Heart left ventricle (tissue), 16 donors: ENCODE measurements around the gene APCDD1. TPM values are rescaled to one million over a fixed set of nuclear protein-coding genes. Genes with fewer than 3 reads are reported as not detected.

ENCODE experiments used
- ATAC-seq, 4 donors: fragments of 200-7000 bp; cut with Tn5 transposase; one replicate each; pipeline ENCODE4 v1.9.1; 2020 to 2022; ENCODE audit warnings: moderate library complexity in 4 of 4, mild to moderate bottlenecking in 3 of 4, moderate number of reproducible peaks in 1 of 4
- DNase-seq, 5 donors: peaks; one replicate each; pipeline ENCODE4 v3.0.0-alpha.2; 2020
- H3K27ac ChIP-seq, 12 donors: fragments of 200-600 bp; sonication (generic) in 4 of 12; one replicate each; pipeline versions ENCODE4 v1.5.0 to v1.8.0; 2016 to 2022; ENCODE audit warnings: mild to moderate bottlenecking in 2 of 12
- H3K27me3 ChIP-seq, 9 donors: fragments of 200-600 bp; sonication (generic) in 2 of 9; one replicate each; pipeline versions ENCODE4 v1.5.1 to v1.8.0; 2016 to 2022; ENCODE audit warnings: mild to moderate bottlenecking in 3 of 9
- H3K36me3 ChIP-seq, 9 donors: fragments of 200-600 bp; sonication (generic) in 2 of 9; one replicate each; pipeline versions ENCODE4 v1.5.0 to v1.8.0; 2018 to 2022; ENCODE audit warnings: mild to moderate bottlenecking in 2 of 9
- H3K4me1 ChIP-seq, 12 donors: fragments of 200-600 bp; sonication (generic) in 4 of 12; one replicate each; pipeline versions ENCODE4 v1.5.0 to v1.8.0; 2016 to 2022; ENCODE audit warnings: mild to moderate bottlenecking in 3 of 12
- H3K4me3 ChIP-seq, 12 donors: fragments of 200-600 bp; sonication (generic) in 4 of 12; one replicate each; pipeline versions ENCODE4 v1.5.0 to v1.8.0; 2017 to 2022; ENCODE audit warnings: mild to moderate bottlenecking in 9 of 12, moderate library complexity in 4 of 12
- H3K9me3 ChIP-seq, 12 donors: fragments of 200-600 bp; sonication (generic) in 4 of 12; one replicate each; pipeline versions ENCODE4 v1.5.0 to v1.8.0; 2016 to 2022; ENCODE audit warnings: mild to moderate bottlenecking in 1 of 12
- CTCF ChIP-seq, 12 donors: fragments of 200-600 bp; sonication (generic) in 4 of 12; IDR thresholded peaks; one replicate each; pipeline versions ENCODE4 v1.5.0 to v1.8.0; 2018 to 2022; ENCODE audit warnings: antibody characterized with exemption in 12 of 12, mild to moderate bottlenecking in 5 of 12
- POLR2A ChIP-seq, 2 donors: fragments of 450-650 bp; IDR thresholded peaks; one replicate each; pipeline ENCODE4 v1.6.1; 2017; ENCODE audit warnings: antibody characterized with exemption in 2 of 2, mild to moderate bottlenecking in 2 of 2, moderate library complexity in 2 of 2
- WGBS, 4 donors: extraction: QIAGEN DNeasy Blood & Tissue Kit in 2 of 4; methylation state at CpG; one replicate each; pipeline versions ENCODE4 v1.1.5 to v1.1.7; 2013 to 2018; 5-methylcytosine and 5-hydroxymethylcytosine counted together
- intact Hi-C, 10 donors: fragments of 100-400 bp; cut with DNase I; formaldehyde crosslinking; loops; one replicate each; pipeline versions ENCODE4 v1.11.1 to v1.14.2; 2022
- polyA plus RNA-seq, 2 donors: library from polyadenylated mRNA; stranded (reverse); fragments of 200-250 nt; gene quantifications; one replicate each; pipeline ENCODE4 v1.2.3, GENCODE V29; 2013
- total RNA-seq, 9 donors: library from RNA; depleted of rRNA in 2 of 9; stranded (reverse); fragments of >200 nt in 2 of 9; fragmentation: NEBNext Ultra II Directional in 3 of 9; extraction: Animal tissue kit (Norgen Biotek cat#: 25700) in 3 of 9; gene quantifications; one replicate each; pipeline versions ENCODE4 v1.1.0 to v1.2.4, GENCODE V29; 2016 to 2023
- donor health status: ischemic (EF 13 %, LVEDD 7.1; RV severe dilation, severe dysfunction).
- donor health status: healthy with polysubstance abuse.
- donor health status: DM: no; HTN: yes; CAD: no.
- donor health status: DM: no; HTN: no; CAD: no.
- donor health status: ischemic (EF 25% LVEDD 6.9; RV normal size, moderate dysfunction).
- donor health status: ischemic (EF 25% LVEDD 5.7; RV mildly dilated, moderate dysfunction).
- donor health status: healthy.
- donor health status: DM: yes; HTN: yes; CAD: no.
- donor health status: ischemic (EF 35%, LVEDD 5.7; RV mildly dilated, moderate dysfunction).
- donor health status: nonischemic (EF 11% LVEDD 7.7; RV severe dilation, severe dysfunction).
- donor health status: DM: yes; HTN: yes; CAD: no.
- donor health status: PGD.
- donor health status: ischemic (EF 29% LVEDD 5.4; RV normal size, mild dysfunction).
- donor health status: nonischemic (EF 23%, LVEDD 6.1; RV moderate dilation, normal function).

The APCDD1 gene
- total and polyA plus RNA-seq, 11 donors, result 7.5 to 65.4 (median 15.7) TPM

GRCh38 chr18:10439898-10440297, 14.5 kb upstream of the APCDD1 start:
- Histone ChIP-seq H3K4me3 (no peak overlapping the region), H3K4me1 (no peaks in the 10 kb centered on the region), H3K36me3 (no peaks in the 10 kb centered on the region), H3K27ac (no peak overlapping the region), H3K27me3 (no peaks in the 10 kb centered on the region), H3K9me3 (no peaks in the 10 kb centered on the region)
- intact Hi-C loops, result loop anchor here in 2 of 10 donors (10.0 kb wide), 2 partner anchors 315 to 425 kb away; no protein-coding TSS in a partner anchor
- ATAC-seq (no peak), DNase-seq (no peak)
- TF ChIP-seq POLR2A (IDR thresholded peaks at IDR 0.05) (no peak), CTCF (IDR thresholded peaks at IDR 0.05) (no peak)
- WGBS, 4 donors, result 92 to 96% (median 94%) methylated on average over 7 to 8 of the region's 8 CpGs

GRCh38 chr18:10440884-10441283, 13.6 kb upstream of the APCDD1 start:
- Histone ChIP-seq H3K27me3 (no peaks in the 10 kb centered on the region), H3K4me1 (no peaks in the 10 kb centered on the region), H3K4me3 (no peak overlapping the region), H3K36me3 (no peaks in the 10 kb centered on the region), H3K27ac (no peak overlapping the region), H3K9me3 (no peaks in the 10 kb centered on the region)
- no peak for TF ChIP-seq POLR2A (IDR thresholded peaks at IDR 0.05)
- no peak for TF ChIP-seq CTCF (IDR thresholded peaks at IDR 0.05)
- DNase-seq, result no peak
- intact Hi-C loops, result loop anchor here in 2 of 10 donors (10.0 kb wide), 2 partner anchors 316 to 426 kb away; no protein-coding TSS in a partner anchor
- whole genome bisulfite sequencing, 4 donors, result 74 to 79% (median 79%) methylated on average over 3 of the region's 3 CpGs
- ATAC-seq, result no peak

- no peaks in the 10 kb centered on the region for H3K4me1 ChIP-seq
- no peaks in the 10 kb centered on the region for H3K36me3 ChIP-seq
- TF ChIP-seq POLR2A (IDR thresholded peaks at IDR 0.05) (no peak), CTCF (IDR thresholded peaks at IDR 0.05) (no peak)
- DNase-seq (no peak), ATAC-seq (no peak)
- H3K27me3 ChIP-seq, result no peaks in the 10 kb centered on the region
- no peaks in the 10 kb centered on the region for H3K9me3 ChIP-seq
- intact Hi-C loops, result loop anchor here in 2 of 10 donors (10.0 kb wide), 2 partner anchors 317 to 427 kb away; no protein-coding TSS in a partner anchor
- H3K4me3 ChIP-seq, result no peak overlapping the region
- H3K27ac ChIP-seq, result no peak overlapping the region
- WGBS, 4 donors, result 82 to 100% (median 95%) methylated on average over 4 of the region's 4 CpGs
Measured at GRCh38 chr18:10441472-10441871, 13.0 kb upstream of the APCDD1 start.

- TF ChIP-seq CTCF (IDR thresholded peaks at IDR 0.05) (peak in 8 of 12 donors; percentile 15 to 36 (median 22)), POLR2A (IDR thresholded peaks at IDR 0.05) (no peak)
Measured at GRCh38 chr18:10442551-10442971, 11.9 kb upstream of the APCDD1 start.

More at GRCh38 chr18:10442551-10442971, 11.9 kb upstream of the APCDD1 start:
- Histone ChIP-seq H3K9me3 (no peaks in the 10 kb centered on the region), H3K36me3 (no peaks in the 10 kb centered on the region), H3K4me3 (no peak overlapping the region), H3K4me1 (no peaks in the 10 kb centered on the region), H3K27me3 (no peaks in the 10 kb centered on the region), H3K27ac (no peak overlapping the region)
- 55 to 60% (median 58%) methylated on average over 4 of the region's 4 CpGs for WGBS, 4 donors
- intact Hi-C loops, result loop anchor here in 2 of 10 donors (10.0 kb wide), 2 partner anchors 318 to 428 kb away; no protein-coding TSS in a partner anchor
- DNase-seq, result no peak
- ATAC-seq, result peak; percentile 65 to 85 (median 82)
